HCT116 (cell line): ENCODE measurements around the gene RPL35A. TPM values are rescaled to one million over a fixed set of nuclear protein-coding genes. Genes with fewer than 3 reads are reported as not detected.

ENCODE experiments used
- ATAC-seq: fragments of 200-7000 bp; cut with Tn5 transposase; 2 replicates; pipeline ENCODE4 v1.9.1; 2020; ENCODE audit warnings: mild to moderate bottlenecking, moderate library complexity
- BruUV-seq: library from RNA; stranded (reverse); fragments of 400-500 nt; replicated peaks from 2 replicates; lab custom pipeline; 2021; lab: Mats Ljungman, UMichigan
- CTCF ChIA-PET: fragments of 300-600 bp; sonication (Branson Sonifier 250); formaldehyde crosslinking; loops from one replicate; lab custom pipeline; 2021; ENCODE audit warnings: antibody characterized with exemption; lab: Charles Lee
- POLR2A ChIA-PET: fragments of 300-600, 350-600 bp; sonication (Branson Sonifier 250); formaldehyde crosslinking; loops from one replicate; lab custom pipeline; 2021; ENCODE audit warnings: antibody characterized with exemption; lab: Charles Lee
- RAD21 ChIA-PET, 2 experiments: fragments of 300-600 bp; sonication (Branson Sonifier 250); formaldehyde crosslinking; loops; one replicate each; lab custom pipeline; 2023; ENCODE audit warnings: low total read pairs in 2 of 2; ENCODE audit not compliant: uncharacterized antibody in 2 of 2, unreplicated experiment in 2 of 2, low non-redundant PET in 1 of 2; lab: Charles Lee
- DNase-seq: peaks from one replicate; pipeline ENCODE4 v3.0.0-alpha.2; 2010; ENCODE audit warnings: low read depth, low spot score
- H2AFZ ChIP-seq: fragments of 200-600 bp; shearing (Covaris generic), sonication (generic); 2 replicates; pipeline ENCODE4 v1.6.1; 2017; ENCODE audit warnings: low read depth, mixed run types, mixed read lengths, antibody characterized with exemption, low read length; ENCODE audit not compliant: poor library complexity, severe bottlenecking
- H3K27ac ChIP-seq: 2 replicates; pipeline ENCODE4 v1.5.1; 2012; ENCODE audit warnings: low read depth, low read length
- H3K27me3 ChIP-seq: fragments of 200-600 bp; sonication (generic); 2 replicates; pipeline ENCODE4 v1.6.1; 2016; ENCODE audit warnings: mixed run types, low read length, mixed read lengths; ENCODE audit not compliant: insufficient read depth
- H3K36me3 ChIP-seq, 2 experiments: fragments of 200-500 bp in 1 of 2; fragments of 200-600 bp in 1 of 2; sonication (Bioruptor generic) in 1 of 2; sonication (generic) in 1 of 2; 2 replicates each; pipeline versions ENCODE4 v1.5.1 to v1.6.1; 2014 to 2016; ENCODE audit warnings: low read length in 2 of 2, inconsistent platforms in 1 of 2, mixed read lengths in 1 of 2, mixed run types in 1 of 2; ENCODE audit not compliant: insufficient read depth in 2 of 2, control insufficient read depth in 1 of 2
- H3K4me1 ChIP-seq, 2 experiments: fragments of 200-600 bp in 1 of 2; sonication (generic) in 1 of 2; 2 replicates each; pipeline versions ENCODE4 v1.5.1 to v1.6.1; 2012 to 2017; ENCODE audit warnings: low read length in 2 of 2, inconsistent platforms in 1 of 2, mild to moderate bottlenecking in 1 of 2, mixed read lengths in 1 of 2, mixed run types in 1 of 2, moderate library complexity in 1 of 2; ENCODE audit not compliant: insufficient read depth in 2 of 2, control insufficient read depth in 1 of 2
- H3K4me2 ChIP-seq: fragments of 200-600 bp; sonication (generic); 2 replicates; pipeline ENCODE4 v1.6.1; 2017; ENCODE audit warnings: mixed run types, low read length, mixed read lengths
- H3K4me3 ChIP-seq, 2 experiments: fragments of 200-600 bp in 1 of 2; sonication (generic) in 1 of 2; replicated peaks in 1 of 2; 2 replicates each; pipeline ENCODE4 v1.5.1; 2011 to 2016; ENCODE audit warnings: low read length in 2 of 2, control low read depth in 1 of 2, low read depth in 1 of 2, mild to moderate bottlenecking in 1 of 2, mixed read lengths in 1 of 2, mixed run types in 1 of 2
- H3K79me2 ChIP-seq: fragments of 200-600 bp; sonication (generic); 2 replicates; pipeline ENCODE4 v1.6.1; 2017; ENCODE audit warnings: mild to moderate bottlenecking, mixed run types, low read length, moderate library complexity, mixed read lengths; ENCODE audit not compliant: insufficient read depth
- H3K9ac ChIP-seq: fragments of 200-600 bp; sonication (generic); 2 replicates; pipeline ENCODE4 v1.6.1; 2016; ENCODE audit warnings: low read length, mixed read lengths
- H3K9me2 ChIP-seq: fragments of 200-600 bp; sonication (generic), shearing (Covaris generic); 2 replicates; pipeline ENCODE4 v1.6.1; 2017; ENCODE audit warnings: mixed run types, mild to moderate bottlenecking, moderate library complexity; ENCODE audit not compliant: insufficient read depth
- H3K9me3 ChIP-seq, 2 experiments: fragments of 200-500 bp in 1 of 2; fragments of 200-600 bp in 1 of 2; sonication (Bioruptor generic) in 1 of 2; sonication (generic) in 1 of 2; 2 replicates each; pipeline ENCODE4 v1.6.1; 2014 to 2017; ENCODE audit warnings: low read length in 2 of 2, mixed read lengths in 2 of 2, inconsistent platforms in 1 of 2, low read depth in 1 of 2, mild to moderate bottlenecking in 1 of 2, mixed run types in 1 of 2, moderate library complexity in 1 of 2; ENCODE audit not compliant: control insufficient read depth in 1 of 2, insufficient read depth in 1 of 2
- H4K20me1 ChIP-seq: fragments of 200-600 bp; sonication (generic), shearing (Covaris generic); 2 replicates; pipeline ENCODE4 v1.6.1; 2017; ENCODE audit warnings: mixed run types, mild to moderate bottlenecking, moderate library complexity; ENCODE audit not compliant: insufficient read depth
- CTCF ChIP-seq, 3 experiments: fragments of 200-600 bp in 1 of 3; sonication (generic) in 1 of 3; IDR thresholded peaks in 2 of 3; conservative IDR thresholded peaks in 1 of 3; 2 replicates each; pipeline ENCODE4 v1.5.1; 2012 to 2017; ENCODE audit warnings: low read depth in 2 of 3, low read length in 2 of 3, antibody characterized with exemption in 1 of 3, borderline replicate concordance in 1 of 3, control low read depth in 1 of 3, mild to moderate bottlenecking in 1 of 3, mixed read lengths in 1 of 3, mixed run types in 1 of 3, moderate library complexity in 1 of 3; ENCODE audit not compliant: insufficient read depth in 1 of 3
- EZH2 ChIP-seq: fragments of 200-600 bp; sonication (generic); IDR thresholded peaks from 2 replicates; pipeline ENCODE4 v1.6.1; 2017; ENCODE audit warnings: antibody characterized with exemption, mixed run types
- FOSL1 ChIP-seq: IDR thresholded peaks from 2 replicates; pipeline ENCODE4 v1.6.1; 2012; ENCODE audit warnings: low read depth
- POLR2AphosphoS5 ChIP-seq: IDR thresholded peaks from 2 replicates; pipeline ENCODE4 v1.6.1; 2011; ENCODE audit warnings: mild to moderate bottlenecking, low read depth, low read length, moderate library complexity
- RAD21 ChIP-seq: IDR thresholded peaks from 2 replicates; pipeline ENCODE4 v1.6.1; 2012; ENCODE audit warnings: low read depth, mild to moderate bottlenecking
- SP1 ChIP-seq: IDR thresholded peaks from 2 replicates; pipeline ENCODE4 v1.6.1; 2012; ENCODE audit warnings: low read depth
- TCF7L2 ChIP-seq: IDR thresholded peaks from 2 replicates; pipeline ENCODE4 v1.7.0; 2011; ENCODE audit warnings: borderline replicate concordance, inconsistent platforms; ENCODE audit not compliant: insufficient read depth, insufficient read length; ENCODE audit errors: extremely low read depth
- intact Hi-C: fragments of 100-400 bp; cut with micrococcal nuclease; formaldehyde crosslinking; loops from 2 replicates; pipeline ENCODE4 v1.10.0; 2022
- total RNA-seq: library from RNA; stranded (reverse); gene quantifications from one replicate; pipeline ENCODE4 v1.2.1, GENCODE V29; 2021; ENCODE audit not compliant: unreplicated experiment

RPL35A gene
- total RNA-seq, 1 experiment from 2014 or later: 1,465 TPM

GRCh38 chr3:197942956-197943556 lies 6.9 kb upstream of the RPL35A start:
- Histone ChIP-seq H2AFZ (no peak overlapping the region), H3K9ac (no peak overlapping the region), H3K36me3 (no peaks in the 10 kb centered on the region), H3K4me3 (no peak overlapping the region), H4K20me1 (no peaks in the 10 kb centered on the region), H3K27ac (no peak overlapping the region), H3K9me2 (no peaks in the 10 kb centered on the region), H3K4me2 (no peak overlapping the region), H3K27me3 (no peaks in the 10 kb centered on the region), H3K4me1 (no peaks in the 10 kb centered on the region), H3K79me2 (no peaks in the 10 kb centered on the region), H3K9me3 (no peaks in the 10 kb centered on the region)
- RAD21 ChIA-PET: no interaction called here
- ATAC-seq (peak; percentile 81), DNase-seq (peak; percentile 61)
- POLR2A ChIA-PET: no interaction called here
- CTCF ChIA-PET: interaction anchor here (0.7 to 1.6 kb wide), 5 partner anchors 14 to 79 kb away, joined by 3 to 8 read pairs (median 4); no protein-coding TSS in a partner anchor
- intact Hi-C loops: loop anchor here (1.0 kb wide), 1 partner anchor 38 kb away; no protein-coding TSS in a partner anchor
- BruUV-seq: no TSS peak
- TF ChIP-seq RAD21 (peak; percentile 54), CTCF (IDR thresholded peaks at IDR 0.05 in 2 of 3, conservative IDR thresholded peaks at IDR 0.05 in 1 of 3; ENCODE audit: borderline replicate concordance in 1 of 3, insufficient read depth in 1 of 3, low read depth in 2 of 3, low read length in 2 of 3) (peak; percentile 51 to 83 (median 74); a peak in 5 of 6 replicates), TCF7L2 (no peak), EZH2 (no peak)

GRCh38 chr3:197949191-197949777 lies 706 bp upstream of the RPL35A start:
- peak overlapping the region; percentile 88 for H3K4me2 ChIP-seq
- no peaks in the 10 kb centered on the region for H3K27me3 ChIP-seq
- H3K4me1 ChIP-seq: peaks cover 11 to 20% of the 10 kb centered on the region in 2 experiments; a peak in 3 of 4 replicates
- H3K4me3 ChIP-seq: peak overlapping the region; percentile 77 to 89
- H3K79me2 ChIP-seq: peaks cover 43% of the 10 kb centered on the region
- H3K9me3 ChIP-seq: no peaks in the 10 kb centered on the region
- DNase-seq: no peak
- H4K20me1 ChIP-seq: peaks cover 14% of the 10 kb centered on the region; the same call in 1 of the 2 replicates
- POLR2A ChIA-PET: interaction anchor here (0.7 kb wide), 1 partner anchor 15 kb away, joined by 6 read pairs; no protein-coding TSS in a partner anchor
- H2AFZ ChIP-seq: no peak overlapping the region
- CTCF ChIA-PET: no interaction called here
- intact Hi-C loops: no loop called here
- peaks cover 27 to 40% of the 10 kb centered on the region in 2 experiments; a peak in 3 of 4 replicates for H3K36me3 ChIP-seq
- peak overlapping the region; percentile 95 for H3K9ac ChIP-seq
- peak; percentile 40 for ATAC-seq
- TF ChIP-seq TCF7L2 (no peak), CTCF (IDR thresholded peaks at IDR 0.05 in 2 of 3, conservative IDR thresholded peaks at IDR 0.05 in 1 of 3; ENCODE audit: borderline replicate concordance in 1 of 3, insufficient read depth in 1 of 3, low read depth in 2 of 3, low read length in 2 of 3) (no peak), SP1 (no peak), FOSL1 (no peak), POLR2AphosphoS5 (no peak)
- H3K27ac ChIP-seq: peak overlapping the region; percentile 58
- BruUV-seq: TSS peak; percentile 82
- RAD21 ChIA-PET: no interaction called here
- H3K9me2 ChIP-seq: no peaks in the 10 kb centered on the region
